Measurements from ENCODE around the gene THTPA. TPM values are rescaled to one million over a fixed set of nuclear protein-coding genes. Genes with fewer than 3 reads are reported as not detected.

Gene THTPA
- total and polyA plus RNA-seq, 2 of the 13 experiments (the other 11 are each of a cell fraction or from before 2014, with no cell fraction given): 7.4 to 8.7 TPM

GRCh38 chr14:23562822-23563472 lies 6.9 kb downstream of the THTPA start (continued):
- TF ChIP-seq FOXK1 (CRISPR knock-in tag; IDR thresholded peaks at IDR 0.05; ENCODE audit: borderline replicate concordance, low read depth) (0 out of 2 replicates have a peak, but pooled peaks have one; percentile 8), POLR2G (IDR thresholded peaks at IDR 0.05; ENCODE audit: low read depth, low read length) (peak; percentile 24; the same call in 1 of the 2 replicates), ZSCAN22 (CRISPR knock-in tag; IDR thresholded peaks at IDR 0.05) (no peak), PTBP1 (IDR thresholded peaks at IDR 0.05; ENCODE audit: low read depth, low read length, poor library complexity, severe bottlenecking) (no peak), RAD21 (CRISPR knock-in tag; IDR thresholded peaks at IDR 0.05) (peak; percentile 89), HDAC1 (CRISPR knock-in tag; IDR thresholded peaks at IDR 0.05) (no peak), ZNF703 (CRISPR knock-in tag; IDR thresholded peaks at IDR 0.05; ENCODE audit: borderline replicate concordance) (0 out of 2 replicates have a peak, but pooled peaks have one; percentile 30), SRF (IDR thresholded peaks at IDR 0.05; ENCODE audit: low read depth, low read length) (peak; percentile 37; the same call in 1 of the 2 replicates), ZNF740 (CRISPR knock-in tag; IDR thresholded peaks at IDR 0.05) (peak; percentile 92), XRCC5 (optimal IDR thresholded peaks at IDR 0.05; ENCODE audit: low read length) (peak; percentile 87), ZFX (CRISPR knock-in tag; IDR thresholded peaks at IDR 0.05; ENCODE audit: low read depth) (peak; percentile 77; the same call in 1 of the 2 replicates), TAF15 (IDR thresholded peaks at IDR 0.05; ENCODE audit: low read depth, low read length, poor library complexity, severe bottlenecking) (no peak), KLF13 (CRISPR knock-in tag; IDR thresholded peaks at IDR 0.05) (peak; percentile 45; the same call in 1 of the 2 replicates), ZNF83 (CRISPR knock-in tag; IDR thresholded peaks at IDR 0.05; ENCODE audit: borderline replicate concordance) (no peak), TBP (CRISPR knock-in tag; IDR thresholded peaks at IDR 0.05) (no peak), ZNF543 (CRISPR knock-in tag; IDR thresholded peaks at IDR 0.05) (0 out of 2 replicates have a peak, but pooled peaks have one; percentile 19), PPARG (CRISPR knock-in tag; conservative IDR thresholded peaks at IDR 0.05) (peak; percentile 31; the same call in 1 of the 2 replicates), ZNF883 (CRISPR knock-in tag; IDR thresholded peaks at IDR 0.05; ENCODE audit: not compliant biosample characterization) (peak; percentile 13)
- TF ChIP-seq, protein P1, sequence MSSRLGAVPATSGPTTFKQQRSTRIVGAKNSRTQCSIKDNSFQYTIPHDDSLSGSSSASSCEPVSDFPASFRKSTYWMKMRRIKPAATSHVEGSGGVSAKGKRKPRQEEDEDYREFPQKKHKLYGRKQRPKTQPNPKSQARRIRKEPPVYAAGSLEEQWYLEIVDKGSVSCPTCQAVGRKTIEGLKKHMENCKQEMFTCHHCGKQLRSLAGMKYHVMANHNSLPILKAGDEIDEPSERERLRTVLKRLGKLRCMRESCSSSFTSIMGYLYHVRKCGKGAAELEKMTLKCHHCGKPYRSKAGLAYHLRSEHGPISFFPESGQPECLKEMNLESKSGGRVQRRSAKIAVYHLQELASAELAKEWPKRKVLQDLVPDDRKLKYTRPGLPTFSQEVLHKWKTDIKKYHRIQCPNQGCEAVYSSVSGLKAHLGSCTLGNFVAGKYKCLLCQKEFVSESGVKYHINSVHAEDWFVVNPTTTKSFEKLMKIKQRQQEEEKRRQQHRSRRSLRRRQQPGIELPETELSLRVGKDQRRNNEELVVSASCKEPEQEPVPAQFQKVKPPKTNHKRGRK (CRISPR knock-in tag; IDR thresholded peaks at IDR 0.05): peak; percentile 31; the same call in 1 of the 2 replicates

All from HepG2 (cell line).